Measurements from ENCODE around the gene USP2.

The USP2 gene

GRCh38 chr11:119320240-119320775, 61.2 kb downstream of the USP2 start:
- no peak for DNase-seq

- DNase-seq: no peak
These were observed 61.7 kb downstream of the USP2 start for GRCh38 chr11:119319700-119320239.

GRCh38 chr11:119319136-119319699, 62.3 kb downstream of the USP2 start:
- DNase-seq: no peak

- no peak for DNase-seq
These were observed 63.0 kb downstream of the USP2 start for GRCh38 chr11:119318240-119319135.

GRCh38 chr11:119317592-119318239, 63.8 kb downstream of the USP2 start:
- DNase-seq: no peak

GRCh38 chr11:119316729-119317591, 64.5 kb downstream of the USP2 start, which contains the start of gene MCAM:
MCAM (minus strand) TSS chr11:119317130; CDS start chr11:119317101, 29 bp downstream.
- DNase-seq: peak; percentile 19 to 33

- DNase-seq: peak; percentile 70 to 72
These were observed 65.3 kb downstream of the USP2 start for GRCh38 chr11:119316016-119316728.

GRCh38 chr11:119315131-119316015, 66.1 kb downstream of the USP2 start:
- DNase-seq: peak in 1 of 2 experiments; percentile 59

- DNase-seq: no peak
These were observed 66.8 kb downstream of the USP2 start for GRCh38 chr11:119314726-119315125.

- no peak for DNase-seq
These were observed 70.8 kb downstream of the USP2 start for GRCh38 chr11:119310682-119311052.

GRCh38 chr11:119309953-119310681, 71.4 kb downstream of the USP2 start:
- DNase-seq: no peak

GRCh38 chr11:119309411-119309810, 72.1 kb downstream of the USP2 start:
- no peak for DNase-seq

- DNase-seq: no peak
These were observed 73.5 kb downstream of the USP2 start for GRCh38 chr11:119307974-119308373.

GRCh38 chr11:119307219-119307618, 74.3 kb downstream of the USP2 start:
- peak in 1 of 2 experiments; percentile 22 for DNase-seq

GRCh38 chr11:119306373-119306890, 75.1 kb downstream of the USP2 start:
- DNase-seq: no peak

GRCh38 chr11:119305556-119306372, 75.7 kb downstream of the USP2 start:
- no peak for DNase-seq
